TTC549 (cell line): ENCODE data around the gene CUEDC1.

Experiments
- FAIRE-seq: peaks from 2 replicates; lab custom pipeline; 2012; peaks lifted over from hg19 to GRCh38; lab: Jason Lieb, UNC

Gene CUEDC1

GRCh38 chr17:57894848-57895247 lies 60.4 kb downstream of the CUEDC1 start:
- no peak for FAIRE-seq

GRCh38 chr17:57892820-57893595 lies 62.2 kb downstream of the CUEDC1 start:
- no peak for FAIRE-seq

DNA sequence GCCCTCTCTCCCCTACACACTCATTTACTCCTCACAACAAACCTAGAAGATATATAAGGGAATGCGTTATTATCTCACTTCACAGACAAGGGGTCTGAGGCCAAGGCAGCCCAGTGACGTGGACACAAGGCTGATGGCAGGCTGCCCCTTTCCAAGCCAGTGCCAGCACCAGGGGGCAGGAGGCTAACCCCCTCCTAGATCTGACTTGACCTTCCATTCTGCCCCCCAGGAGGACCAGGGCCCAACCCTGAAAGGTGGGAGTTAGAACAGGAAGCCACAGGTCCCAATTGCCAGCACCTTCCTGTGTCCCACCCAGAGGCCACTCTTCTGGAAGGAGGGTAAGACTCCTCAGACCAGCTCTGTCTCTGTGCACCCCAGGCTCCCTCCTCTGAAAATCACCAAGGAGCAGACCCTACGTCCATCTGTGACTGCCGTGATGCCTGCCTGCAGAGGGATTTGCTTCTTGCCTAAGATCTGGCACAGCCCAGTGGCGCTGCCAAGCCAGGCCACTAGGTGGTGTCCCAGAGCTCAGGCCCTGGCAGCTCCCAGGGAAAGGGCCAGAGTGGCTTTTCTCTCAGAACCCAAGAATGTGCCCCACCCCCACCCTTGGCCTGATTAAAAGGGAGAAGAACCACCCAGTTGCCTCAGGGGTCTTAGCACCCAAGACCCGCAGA lies 62.9 kb downstream of the CUEDC1 start:
- FAIRE-seq, result no peak

DNA sequence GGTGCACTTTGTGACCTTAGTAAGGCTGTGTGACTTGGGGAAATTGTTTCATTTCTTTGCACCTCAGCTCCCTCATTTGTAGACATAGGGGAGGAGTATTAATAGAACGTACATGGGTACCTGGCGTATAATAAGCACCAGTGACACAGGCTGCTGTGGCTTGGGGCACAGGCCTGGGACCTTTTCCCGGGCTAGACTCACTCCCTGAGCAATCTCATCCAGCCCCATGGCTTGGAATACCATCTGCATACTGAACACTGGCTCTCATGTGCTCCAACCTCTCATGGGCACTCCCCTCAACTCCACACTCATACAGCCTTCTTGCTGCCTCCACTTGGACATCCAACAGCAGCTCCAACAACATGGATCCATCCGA lies 64.4 kb downstream of the CUEDC1 start:
- FAIRE-seq, result no peak

DNA sequence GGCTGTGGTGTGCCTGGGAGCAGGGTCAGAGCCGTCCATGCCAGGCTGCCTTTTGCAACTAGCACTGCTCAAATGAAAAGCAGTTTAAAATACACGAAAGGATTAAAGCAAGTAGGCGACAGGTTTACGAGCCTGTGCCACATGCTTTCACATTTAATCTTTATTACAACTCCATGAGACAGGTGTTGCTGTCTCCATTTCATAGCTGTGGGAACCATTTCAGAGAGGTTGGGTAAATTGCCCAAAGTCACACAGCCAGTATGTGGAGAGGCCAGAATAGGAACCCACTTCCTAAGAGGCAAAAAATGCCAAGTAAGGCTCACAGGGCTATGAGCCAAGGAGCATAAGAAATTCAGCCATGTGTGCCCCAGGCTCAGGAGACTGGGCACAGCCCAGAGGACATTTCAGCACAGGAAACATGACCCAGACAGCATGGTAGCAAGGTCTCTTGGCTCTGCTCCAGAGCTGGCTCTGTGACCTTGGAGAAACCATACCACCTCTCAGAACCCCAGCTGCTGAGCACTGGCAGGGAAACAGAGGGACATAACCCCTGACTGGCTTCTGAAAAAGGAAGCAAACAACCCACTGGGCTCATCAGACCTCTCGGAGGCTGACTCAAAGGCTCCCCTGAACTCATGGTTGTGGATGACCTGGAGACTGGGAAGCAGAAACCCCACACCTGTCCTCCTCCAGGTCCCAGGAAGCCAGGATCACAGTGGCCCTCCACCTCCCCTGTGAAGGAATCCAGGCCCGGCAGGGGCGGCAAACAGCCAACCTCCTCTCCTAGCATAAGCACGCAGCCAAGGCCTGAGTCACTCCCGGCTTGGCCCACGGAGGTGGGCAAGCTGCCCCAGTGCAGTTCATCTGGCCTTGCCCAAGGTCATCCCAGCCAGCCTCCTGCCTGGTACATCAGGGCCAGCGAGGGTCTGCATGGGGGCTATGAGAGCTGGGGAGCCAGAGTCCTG lies 65.0 kb downstream of the CUEDC1 start:
- FAIRE-seq, result no peak

- FAIRE-seq, result no peak
These were observed 66.0 kb downstream of the CUEDC1 start for GRCh38 chr17:57889252-57889651.

DNA sequence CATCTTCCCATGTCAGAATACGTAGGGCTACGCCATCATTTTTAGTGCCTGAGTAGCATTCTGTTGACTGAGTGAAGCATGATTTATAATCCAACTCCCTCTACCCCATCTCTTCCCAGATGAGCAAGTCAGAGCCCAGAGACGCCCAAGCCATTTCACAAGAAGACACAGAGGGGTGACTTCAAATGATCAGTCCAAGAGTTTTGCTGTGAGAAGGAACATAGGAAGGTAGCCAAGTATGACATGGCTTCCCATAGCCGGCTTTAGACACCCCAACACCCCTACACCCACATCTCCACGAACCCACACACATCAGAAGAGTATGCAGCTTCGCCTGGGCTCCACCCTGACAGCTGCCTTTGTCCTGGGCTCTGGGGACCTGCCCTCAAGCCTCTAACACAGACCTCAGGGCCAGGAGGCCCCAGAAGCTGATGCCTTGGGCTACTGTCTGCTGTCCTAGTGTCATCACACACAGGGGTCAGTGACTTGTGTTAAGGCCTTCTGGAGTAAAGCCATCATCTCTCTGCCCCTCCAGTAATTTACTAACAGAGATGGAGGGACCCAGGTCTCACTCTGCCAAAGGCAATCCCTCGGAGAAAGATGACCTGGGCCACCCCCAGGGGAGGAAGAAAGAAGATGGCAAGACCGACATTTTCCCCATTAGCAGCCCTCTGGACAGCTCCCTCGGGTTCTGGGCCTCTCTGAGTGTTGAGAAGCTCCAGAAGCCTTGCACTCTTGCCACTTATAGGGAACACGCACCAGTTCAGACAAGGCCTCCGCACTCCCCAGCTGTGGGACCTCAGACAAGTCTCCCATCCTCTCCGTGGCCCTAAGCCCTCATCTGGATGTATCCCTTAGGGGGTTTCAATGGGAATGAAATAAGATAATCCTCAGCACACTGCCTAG lies 66.6 kb downstream of the CUEDC1 start:
- no peak for FAIRE-seq

DNA sequence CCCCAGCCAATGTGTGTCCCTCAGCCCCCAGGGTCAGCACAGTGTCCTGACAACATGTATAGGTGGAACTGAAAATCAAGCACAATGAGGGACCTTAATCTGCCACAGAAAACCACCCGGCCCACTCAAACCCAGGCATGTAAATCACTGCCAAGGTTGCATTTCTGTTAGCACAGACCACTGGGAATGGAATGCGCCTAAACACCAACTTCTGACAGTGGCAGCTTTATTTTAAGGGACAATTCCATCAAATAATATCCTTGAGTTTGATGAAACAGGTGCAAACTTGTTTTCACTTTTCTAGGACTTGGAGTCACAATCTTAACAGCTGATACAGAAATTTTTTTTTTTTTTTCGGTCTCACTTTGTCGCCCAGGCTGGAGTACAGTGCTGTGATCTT lies 68.1 kb downstream of the CUEDC1 start:
- no peak for FAIRE-seq

GRCh38 chr17:57886020-57886419 lies 69.2 kb downstream of the CUEDC1 start:
- no peak for FAIRE-seq

DNA sequence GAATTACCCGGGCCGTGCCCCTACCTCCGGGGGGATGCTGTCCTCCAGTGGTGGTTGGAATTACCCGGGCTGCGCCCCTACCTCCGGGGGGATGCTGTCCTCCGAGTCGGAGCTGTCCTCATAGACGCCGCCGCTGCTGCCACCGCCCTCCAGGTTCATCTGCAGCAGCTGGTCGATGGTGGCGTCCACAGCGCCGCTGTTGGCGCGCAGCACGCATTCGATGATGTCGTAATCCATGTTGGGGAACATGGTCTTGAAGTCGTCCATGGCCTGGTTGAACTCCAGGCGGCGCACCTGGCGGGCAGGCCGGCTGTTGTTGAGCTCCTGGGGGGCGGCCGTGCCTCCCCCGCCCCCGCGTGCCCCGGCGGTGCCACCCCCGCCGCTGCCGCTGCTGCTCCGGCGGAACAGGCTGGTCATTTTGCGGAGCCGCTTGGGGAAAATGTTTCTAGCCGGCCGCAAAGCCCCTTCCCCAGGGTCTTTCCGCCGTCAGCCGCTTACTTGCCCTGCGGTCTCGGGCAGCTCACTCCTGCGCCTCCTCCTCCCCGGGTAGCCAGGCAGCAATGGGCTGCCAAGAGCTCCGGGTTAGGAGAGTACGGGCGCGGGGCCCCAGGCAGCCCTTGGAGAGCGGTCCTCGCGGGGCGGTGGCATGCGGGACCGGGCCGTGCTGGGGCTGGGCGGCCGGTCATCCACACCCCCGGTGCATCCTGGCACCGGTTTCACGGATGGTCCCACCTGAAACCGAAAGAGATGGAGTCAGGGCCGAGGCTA lies 69.9 kb downstream of the CUEDC1 start:
- no peak for FAIRE-seq

GRCh38 chr17:57881783-57882351 lies 73.3 kb downstream of the CUEDC1 start:
- FAIRE-seq, result no peak

- FAIRE-seq, result no peak
These were observed 74.1 kb downstream of the CUEDC1 start for GRCh38 chr17:57881143-57881542.

DNA sequence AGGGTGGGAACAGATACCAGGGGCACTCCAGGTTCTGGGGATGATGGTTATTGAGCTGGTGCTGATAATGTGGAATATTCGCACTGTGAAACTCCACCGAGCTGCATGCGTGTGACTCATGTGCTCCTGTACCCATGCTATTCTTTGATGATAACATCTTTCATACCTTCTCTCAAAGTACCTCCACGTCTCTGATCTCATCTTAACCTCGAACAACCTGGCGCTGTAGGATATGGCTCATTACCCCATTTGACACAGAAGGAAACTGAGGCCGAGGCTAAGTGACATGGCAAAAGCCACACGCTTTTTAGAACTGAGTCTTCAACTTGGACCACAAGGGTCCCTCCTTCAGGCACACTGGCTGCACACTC lies 75.1 kb downstream of the CUEDC1 start:
- no peak for FAIRE-seq

DNA sequence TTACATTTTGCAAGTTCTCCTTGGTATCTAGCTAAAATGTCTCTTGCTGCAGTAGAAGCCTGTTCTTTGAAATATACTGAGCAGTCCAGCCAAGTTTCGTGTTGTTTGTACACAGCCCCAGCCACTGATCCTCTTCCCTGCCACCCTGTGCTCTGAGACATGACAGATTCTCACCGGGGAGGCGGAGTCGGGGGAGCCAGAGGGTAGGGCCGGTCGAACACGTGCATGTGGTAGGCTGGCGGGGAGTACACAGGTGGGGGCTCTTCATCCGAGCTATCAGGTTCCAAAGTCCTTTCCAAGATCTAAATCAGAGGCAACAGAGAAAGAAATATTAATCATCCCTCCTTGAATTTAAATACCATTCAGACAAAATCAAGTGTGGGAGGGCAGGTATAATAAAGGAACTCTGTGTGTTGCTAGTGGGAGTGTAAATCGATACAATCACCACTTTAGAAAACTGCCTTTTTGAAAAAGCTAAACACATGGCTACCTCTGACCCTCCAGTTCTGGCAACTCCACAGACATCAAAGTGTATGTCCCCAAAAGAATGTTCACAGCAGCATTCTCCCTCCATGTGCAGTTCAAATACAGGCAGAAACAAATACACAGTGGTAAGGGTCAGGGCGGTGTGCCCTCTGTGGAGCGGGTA lies 75.7 kb downstream of the CUEDC1 start:
- FAIRE-seq, result no peak

GRCh38 chr17:57877803-57878377 lies 77.3 kb downstream of the CUEDC1 start:
- no peak for FAIRE-seq

DNA sequence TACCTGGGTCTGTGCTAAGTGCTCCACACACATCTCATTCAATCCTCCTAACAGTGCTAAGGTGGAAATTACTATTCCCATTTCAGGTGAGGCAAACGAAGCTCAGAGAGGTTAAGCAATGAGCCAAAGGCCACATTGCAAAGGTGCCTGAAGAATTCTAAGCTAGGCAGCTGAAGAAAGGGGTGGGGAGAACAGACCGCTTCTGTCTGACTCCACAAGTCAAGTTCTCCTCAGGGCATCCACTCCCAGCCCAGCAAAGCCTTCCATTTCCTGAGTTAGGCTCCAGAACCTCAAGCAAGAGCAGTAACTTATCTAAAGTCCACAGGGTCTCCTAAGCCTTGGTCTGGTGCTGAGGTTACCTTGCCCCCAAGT lies 78.4 kb downstream of the CUEDC1 start:
- no peak for FAIRE-seq

- FAIRE-seq, result no peak
These were observed 79.0 kb downstream of the CUEDC1 start for GRCh38 chr17:57876023-57876865.

- FAIRE-seq, result no peak
These were observed 79.8 kb downstream of the CUEDC1 start for GRCh38 chr17:57875290-57876022.
